Esophagus mucosa (tissue), 1 donor: ENCODE data around the gene ROR2. TPM values are rescaled to one million over a fixed set of nuclear protein-coding genes. Genes with fewer than 3 reads are reported as not detected.

ENCODE experiments used
- ATAC-seq: fragments of 200-7000 bp; cut with Tn5 transposase; one replicate; pipeline ENCODE4 v1.9.1; 2020
- total RNA-seq: library from RNA; stranded (reverse); gene quantifications from one replicate; pipeline ENCODE4 v1.2.4, GENCODE V29; 2023
- donor health status: DM: yes; HTN: yes; CAD: no.

The ROR2 gene
- total RNA-seq, 1 donor from 2014 or later: 2.5 TPM

GRCh38 chr9:91771027-91771426, 179.0 kb downstream of the ROR2 start:
- ATAC-seq: no peak

- peak; percentile 84 for ATAC-seq
Measured at GRCh38 chr9:91770229-91770628, 179.8 kb downstream of the ROR2 start.

DNA sequence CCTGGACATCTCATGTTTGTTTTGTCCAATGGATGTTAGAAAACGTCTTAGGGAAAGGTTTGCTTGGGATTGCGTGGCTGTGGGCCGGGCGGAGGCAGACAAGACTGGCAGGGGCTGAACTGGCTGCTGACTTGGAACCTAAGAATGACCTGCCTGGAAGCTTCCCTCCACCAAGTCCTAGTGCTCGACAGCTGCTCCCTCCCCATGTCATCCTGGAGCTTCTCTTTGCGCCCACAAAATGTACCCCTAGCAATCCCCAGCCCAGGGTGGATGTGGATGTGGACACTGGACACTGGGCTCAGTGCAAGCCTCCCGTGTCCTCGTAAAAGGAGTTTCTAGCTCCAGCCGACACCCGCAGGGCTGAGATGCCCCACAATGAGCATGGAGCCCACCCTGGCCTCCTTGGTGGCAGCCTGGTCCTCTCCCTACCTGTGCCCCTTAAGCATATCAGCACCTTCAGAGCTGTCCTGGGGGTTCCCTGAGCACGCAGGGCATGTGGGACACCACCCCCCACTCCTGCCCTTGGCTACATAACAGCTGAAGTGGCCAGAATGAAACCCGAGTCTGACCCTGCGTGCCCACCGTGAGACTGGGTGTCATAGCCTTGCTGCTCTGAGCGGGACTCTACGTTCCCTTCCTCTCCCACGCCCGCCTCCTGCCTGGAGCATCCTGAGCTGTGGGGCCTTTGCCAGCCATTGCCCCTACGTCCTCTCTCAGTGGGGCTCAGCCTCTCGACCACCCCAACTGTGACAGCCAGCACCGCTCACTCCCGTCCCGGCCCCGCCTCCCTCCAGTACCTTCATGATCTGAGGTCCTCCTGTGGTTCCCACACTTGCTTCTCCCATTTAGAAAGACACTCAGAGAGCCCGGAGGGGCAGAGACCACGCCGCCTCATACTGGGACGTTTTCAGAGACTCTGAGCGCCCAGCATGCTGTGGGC, 180.8 kb downstream of the ROR2 start:
- no peak for ATAC-seq

GRCh38 chr9:91768507-91768906, 181.5 kb downstream of the ROR2 start:
- ATAC-seq: no peak

- no peak for ATAC-seq
Measured at GRCh38 chr9:91766315-91767069, 183.5 kb downstream of the ROR2 start.

- ATAC-seq: no peak
Measured at GRCh38 chr9:91765296-91765695, 184.7 kb downstream of the ROR2 start.

- no peak for ATAC-seq
Measured at GRCh38 chr9:91764661-91765060, 185.4 kb downstream of the ROR2 start.

DNA sequence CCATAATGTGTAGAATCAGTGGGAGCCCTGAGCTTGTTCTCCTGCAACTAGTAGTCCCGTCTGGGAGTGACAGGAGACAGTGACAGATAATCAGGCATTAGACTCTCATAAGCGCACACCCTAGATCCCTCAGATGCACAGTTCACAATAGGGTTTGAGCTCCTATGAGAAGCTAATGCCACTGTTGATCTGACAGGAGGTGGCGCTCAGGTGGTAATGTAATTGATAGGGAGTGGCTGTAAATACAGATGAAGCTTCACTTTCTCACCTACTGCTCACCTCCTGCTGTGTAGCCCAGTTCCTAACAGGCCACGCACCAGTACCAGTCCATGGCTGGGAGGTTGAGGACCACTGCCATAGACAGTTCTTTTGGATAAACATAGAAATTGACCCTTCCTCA, 188.7 kb downstream of the ROR2 start:
- no peak for ATAC-seq

DNA sequence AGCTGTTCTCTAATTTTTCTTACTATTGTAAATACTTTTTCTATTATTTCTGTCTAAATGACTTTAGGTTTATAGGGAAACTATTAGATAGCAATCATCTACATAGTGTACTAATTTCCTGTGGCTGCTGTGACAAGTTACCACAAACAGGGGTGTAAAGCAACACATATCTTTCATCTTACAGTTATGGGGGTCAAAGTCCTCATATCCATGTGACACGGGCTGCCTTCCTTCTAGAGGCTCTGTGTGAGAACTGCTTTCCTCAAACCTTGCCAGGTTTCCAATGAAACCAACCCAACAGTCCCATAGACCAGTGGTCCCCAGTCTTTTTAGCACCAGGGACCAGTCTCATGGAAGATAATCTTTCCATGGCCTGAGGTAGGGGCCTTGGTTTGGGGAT, 189.1 kb downstream of the ROR2 start:
- no peak for ATAC-seq

- peak; percentile 64 for ATAC-seq
Measured at GRCh38 chr9:91758491-91758981, 191.5 kb downstream of the ROR2 start.

DNA sequence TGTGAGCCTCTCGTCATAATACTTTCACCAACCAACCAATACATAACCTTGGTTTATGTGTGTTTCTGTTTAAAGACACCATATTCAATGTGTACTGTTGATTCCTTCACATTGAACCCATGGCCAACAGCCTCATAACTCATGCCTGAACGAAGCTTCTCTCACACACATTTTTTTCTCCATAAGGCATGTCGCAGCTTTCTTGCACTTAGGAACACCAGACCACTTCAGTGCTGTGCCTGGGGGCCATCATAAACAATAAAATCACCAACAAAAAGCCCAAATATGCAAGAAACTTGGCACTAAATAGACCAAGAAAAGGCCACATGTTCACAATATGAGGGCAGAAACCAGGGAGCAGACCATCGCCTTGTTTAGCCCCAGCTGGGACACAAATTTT, 192.2 kb downstream of the ROR2 start:
- no peak for ATAC-seq

- no peak for ATAC-seq
Measured at GRCh38 chr9:91756510-91756780, 193.6 kb downstream of the ROR2 start.

DNA sequence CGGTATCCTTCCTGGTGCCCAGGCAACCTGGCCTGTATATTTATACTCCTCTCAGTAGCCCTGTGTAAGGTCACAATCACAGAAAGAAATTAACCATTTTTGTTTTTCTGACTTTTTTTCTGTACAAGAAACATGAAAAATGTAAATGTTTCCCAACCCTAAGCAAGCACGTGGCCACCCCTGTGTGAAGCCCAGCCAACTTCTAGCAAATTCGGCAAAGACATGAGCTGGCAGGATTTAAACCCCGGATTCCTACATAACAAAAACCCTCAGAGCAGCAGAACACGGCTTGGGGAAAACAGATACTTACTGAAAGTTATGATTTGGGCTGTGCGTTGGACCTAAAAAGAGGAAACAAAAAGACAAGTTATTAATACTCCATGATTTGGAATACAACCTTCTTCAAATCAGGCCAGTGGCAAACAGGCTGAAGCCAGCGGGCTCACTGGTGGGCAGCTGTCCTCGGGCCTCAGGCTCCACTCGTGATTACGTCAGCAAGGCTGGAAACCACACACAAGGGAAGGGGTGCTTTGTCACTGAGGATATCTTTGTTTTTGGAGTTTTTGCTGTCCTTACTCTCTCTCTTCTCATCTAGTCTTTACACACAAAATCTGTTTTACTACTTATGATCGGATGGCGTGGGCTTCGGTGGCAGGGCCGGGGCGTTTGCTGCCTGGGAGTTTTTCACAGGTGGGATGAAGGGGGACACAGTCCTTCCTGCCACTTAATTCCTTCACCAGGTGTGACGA, 194.1 kb downstream of the ROR2 start:
- no peak for ATAC-seq

DNA sequence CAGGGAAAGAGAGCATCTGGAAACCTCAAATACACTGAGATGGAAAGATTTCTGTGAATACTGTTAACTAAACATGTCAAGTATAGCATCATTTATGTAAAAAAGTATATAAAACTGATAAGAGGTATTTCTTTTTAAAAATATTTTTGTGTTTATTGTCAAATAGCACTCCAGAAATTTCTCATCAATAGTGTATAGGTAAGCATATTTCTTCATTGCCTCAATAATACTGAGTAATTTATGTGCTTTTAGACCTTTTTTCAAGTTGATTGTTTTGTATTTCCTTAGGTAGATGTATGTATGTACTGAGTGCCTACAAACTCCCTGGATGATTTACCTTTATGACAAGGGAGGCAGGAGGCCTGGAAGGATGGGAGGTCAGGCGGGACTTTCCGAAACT, 196.3 kb downstream of the ROR2 start:
- ATAC-seq: no peak

DNA sequence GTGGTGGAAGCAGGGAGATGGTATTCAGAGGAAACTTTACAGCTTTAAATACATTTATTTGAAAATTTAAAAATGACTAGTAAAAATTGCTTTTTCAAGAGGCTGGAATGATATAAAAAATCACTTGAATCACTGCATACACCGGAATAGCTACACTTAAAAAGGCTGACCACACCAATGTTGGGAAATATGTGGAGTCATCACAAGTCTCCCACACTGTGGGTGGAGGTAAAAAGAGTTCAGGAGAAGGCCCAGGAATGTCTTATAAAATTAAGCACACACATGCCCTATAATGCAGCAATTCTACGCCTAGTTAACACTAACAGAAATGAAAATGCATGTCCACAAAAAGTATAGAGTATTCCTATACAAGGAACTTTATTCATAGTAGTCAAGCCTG, 198.1 kb downstream of the ROR2 start:
- ATAC-seq: peak; percentile 30

DNA sequence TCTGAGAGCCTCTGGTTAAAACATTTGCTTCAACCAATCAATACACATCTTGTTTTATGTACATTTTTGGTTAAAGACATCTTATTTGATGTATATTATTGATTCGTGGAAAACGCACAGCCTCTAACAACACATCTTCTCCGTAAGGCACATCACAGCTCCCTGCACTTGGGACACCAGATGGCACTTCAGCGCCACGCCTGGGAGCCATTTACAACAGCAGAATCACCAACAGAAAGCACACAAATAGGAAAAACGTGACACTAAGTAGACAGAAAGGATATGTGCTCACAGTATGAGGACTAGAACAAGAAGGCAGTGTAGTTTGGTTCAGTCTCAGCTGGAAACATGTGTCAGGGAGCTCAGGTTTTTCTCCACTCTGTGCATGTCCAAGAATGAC, 199.7 kb downstream of the ROR2 start:
- ATAC-seq: no peak

- peak; percentile 82 for ATAC-seq
Measured at GRCh38 chr9:91746904-91747303, 203.1 kb downstream of the ROR2 start.

DNA sequence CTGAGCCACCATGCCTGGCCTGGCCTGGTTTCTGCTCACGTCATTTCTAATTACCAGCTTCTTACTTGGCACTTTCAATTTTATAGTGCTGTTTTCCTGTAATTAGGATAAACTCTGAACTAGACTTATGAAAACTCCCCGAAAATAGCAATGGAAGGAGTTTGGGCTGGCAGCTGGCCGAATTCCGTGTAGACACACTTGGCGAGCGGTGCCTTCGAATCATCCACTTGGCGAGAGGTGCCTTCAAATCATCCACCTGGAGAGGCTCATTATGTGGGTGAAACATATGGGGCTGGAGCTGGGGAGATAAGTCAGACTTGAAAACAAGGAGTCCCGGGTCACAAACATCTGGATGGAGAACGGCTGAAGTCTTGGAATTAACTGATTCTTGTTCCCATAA, 203.7 kb downstream of the ROR2 start:
- ATAC-seq: no peak

GRCh38 chr9:91744114-91744513, 205.9 kb downstream of the ROR2 start:
- no peak for ATAC-seq

DNA sequence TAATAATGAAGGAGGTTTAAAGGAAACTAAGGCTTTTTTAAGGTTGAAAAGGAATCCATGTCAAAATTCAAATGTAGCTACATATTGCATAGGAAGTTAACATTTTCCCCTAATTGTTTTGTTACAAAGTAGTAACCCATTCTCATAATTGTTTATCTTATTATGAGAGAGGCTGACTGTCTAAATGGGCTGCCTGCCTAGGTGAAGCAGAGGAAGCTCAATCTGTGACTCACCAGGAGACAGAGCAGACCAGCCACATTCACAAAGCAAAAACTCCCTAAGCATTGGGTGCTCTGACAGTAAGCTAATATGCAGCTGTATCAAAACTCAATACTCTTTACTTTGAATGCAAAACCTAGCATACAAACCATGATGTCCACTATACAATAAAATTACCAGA, 208.5 kb downstream of the ROR2 start:
- ATAC-seq: peak; percentile 76

GRCh38 chr9:91740701-91741100, 209.3 kb downstream of the ROR2 start:
- no peak for ATAC-seq

DNA sequence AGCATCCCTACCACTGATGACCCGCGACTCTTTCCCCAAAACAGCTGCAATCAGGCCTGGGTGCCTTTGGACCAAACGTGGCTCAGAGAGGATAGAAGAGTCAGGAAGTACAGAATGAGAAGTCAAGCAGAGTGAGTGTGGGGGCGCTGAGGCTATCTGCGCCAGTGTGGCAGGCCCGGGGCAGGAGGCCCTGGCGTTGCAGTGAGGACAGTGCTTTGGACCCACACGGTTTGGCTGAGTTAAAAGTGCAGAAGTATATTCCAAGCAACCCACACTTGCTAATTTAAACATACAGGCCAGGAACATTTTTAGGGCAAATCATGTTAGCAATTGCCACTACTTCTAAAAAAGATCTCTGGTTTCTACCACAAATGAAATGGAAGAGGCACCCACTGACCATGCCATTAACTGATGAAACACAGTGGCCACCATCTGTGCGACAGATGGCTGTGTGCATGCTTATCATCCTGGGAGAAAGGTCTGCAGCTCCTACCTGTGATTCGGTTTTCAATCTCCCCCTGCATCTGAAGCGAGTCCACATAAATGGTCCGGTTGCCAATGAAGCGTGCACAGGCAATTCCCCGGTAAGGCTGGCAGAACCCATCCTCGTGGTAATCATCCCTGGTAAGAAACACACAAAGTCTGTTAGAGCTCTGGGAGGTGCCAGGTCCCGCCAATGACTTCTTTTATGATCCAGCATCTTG, 213.0 kb downstream of the ROR2 start:
- ATAC-seq: no peak

DNA sequence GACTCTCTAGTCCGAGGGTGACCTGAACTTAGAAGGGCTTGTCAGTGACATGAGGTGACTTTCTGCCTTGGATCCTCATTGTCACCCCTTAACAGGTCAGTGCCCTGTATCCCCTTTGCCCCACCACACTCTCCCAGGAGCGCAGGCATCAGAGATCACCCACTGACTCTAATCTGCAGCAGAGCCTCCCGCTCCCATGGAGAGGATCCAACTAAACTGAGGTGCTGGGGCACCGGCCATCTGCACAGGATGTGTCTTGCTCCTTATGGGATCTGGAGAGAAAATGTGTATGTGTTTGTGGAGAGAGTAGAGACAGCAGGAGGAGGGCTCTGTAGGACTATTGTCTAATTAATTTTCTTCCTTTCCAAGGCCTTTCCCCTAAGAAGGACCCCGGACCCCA, 213.7 kb downstream of the ROR2 start:
- no peak for ATAC-seq
